OCI-LY7 (cell line): ENCODE data around the gene SIPA1L3. TPM values are rescaled to one million over a fixed set of nuclear protein-coding genes. Genes with fewer than 3 reads are reported as not detected.

Experiments used
- BruUV-seq: library from RNA; stranded (reverse); fragments of 400-500 nt; replicated peaks from 2 replicates; lab custom pipeline; 2021; lab: Mats Ljungman, UMichigan
- CTCF ChIA-PET: fragments of 300-600 bp; sonication (Branson Sonifier 250); formaldehyde crosslinking; loops from one replicate; lab custom pipeline; 2022; ENCODE audit warnings: antibody characterized with exemption; ENCODE audit not compliant: unreplicated experiment; lab: Charles Lee
- POLR2A ChIA-PET: fragments of 300-600 bp; sonication (Branson Sonifier 250); formaldehyde crosslinking; loops from one replicate; lab custom pipeline; 2022; ENCODE audit warnings: antibody characterized with exemption; lab: Charles Lee
- DNase-seq: peaks from one replicate; pipeline ENCODE4 v3.0.0-alpha.2; 2015; ENCODE audit warnings: low spot score
- H2AFZ ChIP-seq: fragments of 200-600 bp; sonication (generic), shearing (Covaris generic); 2 replicates; pipeline ENCODE4 v1.6.1; 2014; ENCODE audit warnings: mild to moderate bottlenecking, antibody characterized with exemption, low read length, moderate library complexity
- H3K27ac ChIP-seq: fragments of 200-600 bp; sonication (generic); 2 replicates; pipeline ENCODE4 v1.5.1; 2014; ENCODE audit warnings: mixed run types, low read depth, mild to moderate bottlenecking, moderate library complexity, low read length, inconsistent platforms; ENCODE audit not compliant: poor library complexity, severe bottlenecking
- H3K36me3 ChIP-seq: fragments of 200-600 bp; sonication (generic); 2 replicates; pipeline ENCODE4 v1.6.1; 2014; ENCODE audit warnings: mild to moderate bottlenecking, antibody characterized with exemption, low read length, moderate library complexity, mixed read lengths; ENCODE audit not compliant: insufficient read depth
- H3K4me1 ChIP-seq: fragments of 200-600 bp; sonication (generic); 2 replicates; pipeline ENCODE4 v1.5.1; 2014; ENCODE audit warnings: mild to moderate bottlenecking, low read length; ENCODE audit not compliant: insufficient read depth, poor library complexity, severe bottlenecking
- H3K4me2 ChIP-seq: fragments of 200-600 bp; sonication (generic); 2 replicates; pipeline ENCODE4 v1.6.1; 2014; ENCODE audit warnings: mild to moderate bottlenecking, low read length
- H3K4me3 ChIP-seq: fragments of 200-600 bp; sonication (generic); 2 replicates; pipeline ENCODE4 v1.5.1; 2014; ENCODE audit warnings: mild to moderate bottlenecking, low read depth, low read length; ENCODE audit not compliant: poor library complexity, severe bottlenecking
- H3K79me2 ChIP-seq: fragments of 200-600 bp; sonication (generic); 2 replicates; pipeline ENCODE4 v1.6.1; 2016; ENCODE audit warnings: low read depth, mild to moderate bottlenecking, low read length, moderate library complexity, mixed read lengths; ENCODE audit not compliant: insufficient read depth
- H3K9me2 ChIP-seq: fragments of 200-600 bp; sonication (generic); 2 replicates; pipeline ENCODE4 v1.6.1; 2016; ENCODE audit warnings: mild to moderate bottlenecking, low read length, mixed read lengths; ENCODE audit not compliant: insufficient read depth
- H3K9me3 ChIP-seq: fragments of 200-600 bp; sonication (generic); 2 replicates; pipeline ENCODE4 v1.6.1; 2014; ENCODE audit warnings: mild to moderate bottlenecking, mixed run types, low read length, mixed read lengths
- H4K20me1 ChIP-seq: fragments of 200-600 bp; sonication (generic); 2 replicates; pipeline ENCODE4 v1.6.1; 2014; ENCODE audit warnings: mild to moderate bottlenecking, antibody characterized with exemption, low read length, moderate library complexity, mixed read lengths; ENCODE audit not compliant: insufficient read depth
- CTCF ChIP-seq: fragments of 200-600 bp; sonication (generic); conservative IDR thresholded peaks from 2 replicates; pipeline ENCODE4 v1.5.1; 2014; ENCODE audit warnings: mild to moderate bottlenecking, antibody characterized with exemption, low read length, moderate library complexity, mixed read lengths
- EZH2phosphoT487 ChIP-seq: fragments of 200-600 bp; sonication (generic); IDR thresholded peaks from 2 replicates; pipeline ENCODE4 v1.6.1; 2018; ENCODE audit warnings: low read depth, borderline replicate concordance, mild to moderate bottlenecking, mixed run types, antibody characterized with exemption, low read length, moderate library complexity, mixed read lengths
- intact Hi-C: fragments of 100-400 bp; cut with micrococcal nuclease; formaldehyde crosslinking; loops from one replicate; pipeline ENCODE4 v1.10.0; 2022; ENCODE audit not compliant: unreplicated experiment
- total RNA-seq, 2 experiments: library from RNA; depleted of rRNA in 1 of 2; stranded (reverse); fragments of >200 nt in 1 of 2; shearing (Covaris generic) in 1 of 2; gene quantifications; 2 replicates each; pipeline ENCODE4 v1.2.3, GENCODE V29; 2014 to 2022

SIPA1L3 gene
- total RNA-seq, 2 experiments from 2014 or later: 21.2 to 84.4 TPM

- Histone ChIP-seq H3K9me3 (no peaks in the 10 kb centered on the region), H3K36me3 (peaks cover 3% of the 10 kb centered on the region; the same call in 1 of the 2 replicates), H3K9me2 (no peaks in the 10 kb centered on the region), H4K20me1 (no peaks in the 10 kb centered on the region), H3K79me2 (no peaks in the 10 kb centered on the region), H3K27ac (no peak overlapping the region), H2AFZ (no peak overlapping the region), H3K4me2 (no peak overlapping the region), H3K4me3 (no peak overlapping the region), H3K4me1 (no peaks in the 10 kb centered on the region)
- intact Hi-C loops: no loop called here
- ChIA-PET POLR2A (no interaction called here), CTCF (no interaction called here)
- no peak for TF ChIP-seq CTCF
- TF ChIP-seq EZH2phosphoT487: no peak
- DNase-seq: no peak
- BruUV-seq: no TSS peak
Measured at GRCh38 chr19:38213911-38214625, 307.1 kb downstream of the SIPA1L3 start.

- H3K36me3 ChIP-seq: peaks cover 3% of the 10 kb centered on the region; the same call in 1 of the 2 replicates
- no peaks in the 10 kb centered on the region for H4K20me1 ChIP-seq
- no peak overlapping the region for H3K4me3 ChIP-seq
- CTCF ChIA-PET: no interaction called here
- DNase-seq: no peak
- intact Hi-C loops: no loop called here
- H3K79me2 ChIP-seq: no peaks in the 10 kb centered on the region
- no peak overlapping the region for H3K27ac ChIP-seq
- no peak overlapping the region for H3K4me2 ChIP-seq
- H3K9me3 ChIP-seq: no peaks in the 10 kb centered on the region
- no peaks in the 10 kb centered on the region for H3K9me2 ChIP-seq
- no peaks in the 10 kb centered on the region for H3K4me1 ChIP-seq
- no peak overlapping the region for H2AFZ ChIP-seq
- POLR2A ChIA-PET: no interaction called here
- TF ChIP-seq CTCF (no peak), EZH2phosphoT487 (no peak)
- no TSS peak for BruUV-seq
Measured at GRCh38 chr19:38216785-38217641, 310.0 kb downstream of the SIPA1L3 start.
